GM18870 (cell line): Measurements from ENCODE around the gene PRKAR2B.
"Not testable (repeated sequence)": the region's sequence is repeated elsewhere in the genome, so short reads cannot be mapped to it uniquely, and the experiment has no call there.

ENCODE experiments used
- ATAC-seq: cut with Tn5 transposase; IDR thresholded peaks from one replicate; pipeline ENCODE4 v1.9.1; 2021; ENCODE audit warnings: moderate library complexity; ENCODE audit not compliant: unreplicated experiment

Gene PRKAR2B

GRCh38 chr7:107047902-107048782 is 3.6 kb downstream of the PRKAR2B start:
- ATAC-seq, result no peak

GRCh38 chr7:107048783-107049418 is 4.4 kb downstream of the PRKAR2B start:
- no peak for ATAC-seq

GRCh38 chr7:107049480-107049879 is 5.0 kb downstream of the PRKAR2B start:
- no peak for ATAC-seq

- no peak for ATAC-seq
These were observed 5.5 kb downstream of the PRKAR2B start for GRCh38 chr7:107049971-107050532.

GRCh38 chr7:107051376-107051775 is 6.9 kb downstream of the PRKAR2B start:
- ATAC-seq, result no peak

- ATAC-seq, result not testable (repeated sequence)
These were observed 10.5 kb downstream of the PRKAR2B start for GRCh38 chr7:107054965-107055364.

GRCh38 chr7:107056058-107056457 is 11.6 kb downstream of the PRKAR2B start:
- not testable (repeated sequence) for ATAC-seq

GRCh38 chr7:107056728-107057473 is 12.4 kb downstream of the PRKAR2B start:
- ATAC-seq, result no peak

GRCh38 chr7:107057474-107057833 is 12.9 kb downstream of the PRKAR2B start:
- ATAC-seq, result no peak

GRCh38 chr7:107059468-107059867 is 15.0 kb downstream of the PRKAR2B start:
- ATAC-seq, result no peak

- no peak for ATAC-seq
These were observed 19.0 kb downstream of the PRKAR2B start for GRCh38 chr7:107063245-107064120.

GRCh38 chr7:107064255-107064654 is 19.8 kb downstream of the PRKAR2B start:
- no peak for ATAC-seq

- ATAC-seq, result no peak
These were observed 21.4 kb downstream of the PRKAR2B start for GRCh38 chr7:107065929-107066247.

- ATAC-seq, result no peak
These were observed 23.7 kb downstream of the PRKAR2B start for GRCh38 chr7:107068156-107068555.

GRCh38 chr7:107069457-107069856 is 25.0 kb downstream of the PRKAR2B start:
- no peak for ATAC-seq

GRCh38 chr7:107070710-107071109 is 26.2 kb downstream of the PRKAR2B start:
- no peak for ATAC-seq

- no peak for ATAC-seq
These were observed 26.6 kb downstream of the PRKAR2B start for GRCh38 chr7:107071129-107071528.

- ATAC-seq, result no peak
These were observed 27.6 kb downstream of the PRKAR2B start for GRCh38 chr7:107072133-107072532.

GRCh38 chr7:107075863-107076574 is 31.5 kb downstream of the PRKAR2B start:
- no peak for ATAC-seq
